Muscle of back (tissue), 11 donors: ENCODE measurements around the gene MUC13. TPM values are rescaled to one million over a fixed set of nuclear protein-coding genes. Genes with fewer than 3 reads are reported as not detected.
A peak's percentile ranks its signal among the peaks of the same experiment; 100 is the strongest.

Experiments used
- DNase-seq, 3 donors: peaks; one replicate each; pipeline versions ENCODE4 v3.0.0 to v3.0.0-alpha.2; 2013
- polyA plus RNA-seq, 10 donors: library from polyadenylated mRNA; unstranded; fragments of 120-200 nt; gene quantifications; one replicate each; pipeline ENCODE4 v1.2.1, GENCODE V29; 2013; ENCODE audit not compliant: insufficient read length in 10 of 10

The MUC13 gene
- polyA plus RNA-seq, 10 donors: 0.04 to 0.52 TPM; not detected in 8

DNA sequence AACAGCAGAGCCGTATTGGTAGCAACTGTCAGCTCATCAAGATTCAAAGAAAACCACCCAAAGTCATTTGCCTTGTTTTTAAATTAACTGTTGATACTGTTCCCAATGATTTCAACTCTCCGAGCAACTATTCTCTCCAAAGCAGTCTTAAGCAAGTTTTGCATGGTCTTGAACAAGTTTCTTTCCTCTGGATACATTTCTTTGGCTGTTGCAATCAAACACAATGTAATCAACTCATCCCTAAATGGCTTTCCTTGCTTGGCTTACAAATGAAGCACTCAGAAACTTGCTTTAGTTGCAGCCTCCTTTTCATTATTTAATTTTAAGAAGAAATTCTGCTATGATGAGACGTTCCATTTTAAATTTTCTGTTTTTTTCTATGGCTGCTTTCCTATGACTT is 15.5 kb upstream of the MUC13 start:
- DNase-seq: no peak

GRCh38 chr3:124942613-124943012 is 8.1 kb upstream of the MUC13 start:
- no peak for DNase-seq

DNA sequence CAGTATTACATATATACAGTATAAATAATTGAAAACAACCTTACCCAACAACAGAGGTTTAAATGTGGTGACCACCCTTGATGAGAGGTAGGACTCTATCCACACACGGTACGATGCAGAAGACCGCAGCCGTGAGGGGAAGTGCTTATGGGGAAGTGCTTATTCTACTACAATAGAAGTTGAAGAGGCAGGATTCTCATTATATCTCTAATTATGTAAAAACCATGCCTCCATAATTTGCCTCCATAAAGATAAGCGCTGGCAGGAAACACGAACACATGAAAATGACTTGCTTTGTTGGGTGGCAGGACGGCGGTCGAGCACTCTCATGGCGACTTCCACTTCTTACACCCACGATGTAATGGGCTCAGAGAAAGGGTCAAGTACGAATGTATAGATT is 7.2 kb upstream of the MUC13 start:
- no peak for DNase-seq

DNA sequence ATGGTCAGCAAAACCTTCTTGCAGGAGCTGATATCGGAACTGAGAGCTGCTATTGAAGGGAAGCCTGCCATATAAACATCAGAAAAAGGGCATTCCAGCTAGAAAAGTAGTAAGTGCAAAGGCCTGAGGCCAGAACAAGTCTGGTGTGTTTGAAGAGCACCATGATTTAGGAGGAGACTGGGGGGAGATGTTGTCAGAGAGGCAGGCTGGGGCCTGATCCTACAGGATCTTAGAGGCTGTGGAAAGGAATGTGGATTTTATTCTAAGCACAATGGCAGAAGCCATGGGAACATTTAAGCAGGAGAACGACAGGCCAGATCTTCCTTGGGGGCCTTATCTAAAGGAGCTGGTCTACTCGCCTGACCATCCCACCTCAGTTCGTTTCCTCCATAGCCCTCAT is 5.1 kb upstream of the MUC13 start:
- DNase-seq: no peak

- DNase-seq: no peak
Measured at GRCh38 chr3:124938896-124939295, 4.3 kb upstream of the MUC13 start.

GRCh38 chr3:124937049-124937448 is 2.5 kb upstream of the MUC13 start:
- no peak for DNase-seq

- no peak for DNase-seq
Measured at GRCh38 chr3:124935794-124936542, 1.4 kb upstream of the MUC13 start.

- DNase-seq: no peak
Measured at GRCh38 chr3:124935264-124935663, 713 bp upstream of the MUC13 start.

GRCh38 chr3:124928333-124929202 is 6.0 kb downstream of the MUC13 start:
- DNase-seq: peak; percentile 54 to 79 (median 70)

DNA sequence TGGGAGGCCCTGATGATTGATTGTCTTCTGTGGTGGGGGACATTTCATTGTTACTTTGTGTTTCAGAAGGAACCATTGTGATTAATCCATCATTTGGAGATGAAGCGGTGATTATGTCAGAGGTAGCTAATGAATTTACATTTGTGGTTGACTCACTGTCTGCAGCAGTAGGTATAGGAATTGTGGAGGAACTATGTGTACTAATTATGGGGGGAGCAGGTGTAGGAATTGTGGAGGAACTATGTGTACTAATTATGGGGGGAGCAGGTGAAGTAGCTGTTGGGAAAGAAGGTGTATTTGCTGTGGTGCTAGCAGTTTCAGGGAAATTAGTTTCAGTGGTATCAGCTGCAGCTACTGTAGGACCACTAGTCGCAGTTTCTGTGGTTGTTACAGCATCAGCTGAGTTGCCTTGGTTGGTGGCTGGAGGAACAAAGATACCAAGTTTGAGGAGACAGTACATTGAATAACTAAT is 6.9 kb downstream of the MUC13 start:
- no peak for DNase-seq

- DNase-seq: no peak
Measured at GRCh38 chr3:124926426-124927101, 8.0 kb downstream of the MUC13 start.

DNA sequence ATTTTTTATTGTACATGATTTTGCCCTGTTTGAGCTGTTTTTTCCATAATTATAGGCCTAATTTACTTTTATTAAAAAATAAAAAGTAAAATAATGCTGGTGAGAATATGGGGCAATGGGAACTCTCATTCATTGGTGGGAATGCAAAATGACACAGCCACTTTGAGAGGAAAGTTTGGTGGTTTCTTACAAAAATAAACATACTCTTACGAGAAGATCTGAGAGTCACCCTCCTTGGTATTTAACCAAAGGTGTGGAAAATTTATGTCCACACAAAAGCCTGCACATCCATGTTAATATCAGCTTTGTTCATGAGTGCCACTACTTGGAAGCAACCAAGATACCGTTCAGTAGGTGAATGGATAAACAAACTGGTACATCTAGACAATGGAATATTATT is 9.8 kb downstream of the MUC13 start:
- no peak for DNase-seq

GRCh38 chr3:124923833-124924232 is 10.7 kb downstream of the MUC13 start:
- DNase-seq: no peak

DNA sequence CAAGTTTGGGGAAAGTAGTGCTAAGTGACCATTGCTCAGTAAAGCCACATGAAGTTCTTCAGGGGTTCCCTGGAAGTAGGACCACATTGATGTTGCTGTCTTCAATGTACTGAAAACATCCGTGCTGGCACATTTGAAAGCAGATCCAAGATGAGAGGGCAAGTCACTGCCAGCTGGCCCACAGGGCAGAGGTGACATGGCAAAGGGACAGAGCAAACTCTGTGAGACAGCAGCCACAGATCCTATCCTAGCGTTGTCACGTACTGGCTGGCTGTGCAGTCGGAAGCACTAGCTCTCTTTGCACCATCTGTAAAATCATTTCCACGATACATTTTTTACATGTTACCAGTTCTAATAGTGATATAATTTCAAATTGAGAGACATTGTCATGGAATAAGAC is 13.8 kb downstream of the MUC13 start:
- DNase-seq: no peak

DNA sequence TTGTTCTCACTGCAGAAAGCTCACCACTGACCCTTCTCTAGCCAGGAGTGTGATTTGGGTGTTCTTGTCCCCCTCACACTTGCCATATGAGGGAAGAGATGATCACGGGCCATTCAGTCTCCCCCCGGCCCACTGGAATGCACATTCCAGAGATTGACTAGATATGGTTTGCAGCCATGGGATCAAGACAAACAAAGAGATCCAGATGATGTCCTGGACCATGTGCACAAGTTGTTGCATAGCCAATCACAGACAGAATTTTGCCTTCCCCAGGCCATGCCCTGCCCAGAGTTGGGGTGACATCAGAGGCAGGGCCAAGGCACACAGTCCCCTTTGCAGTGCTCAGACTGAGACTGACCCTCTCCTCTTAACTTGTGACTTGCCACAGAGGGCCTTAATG is 14.8 kb downstream of the MUC13 start:
- peak in 1 of 3 donors; percentile 10 for DNase-seq

- no peak for DNase-seq
Measured at GRCh38 chr3:124918524-124918923, 16.0 kb downstream of the MUC13 start.

DNA sequence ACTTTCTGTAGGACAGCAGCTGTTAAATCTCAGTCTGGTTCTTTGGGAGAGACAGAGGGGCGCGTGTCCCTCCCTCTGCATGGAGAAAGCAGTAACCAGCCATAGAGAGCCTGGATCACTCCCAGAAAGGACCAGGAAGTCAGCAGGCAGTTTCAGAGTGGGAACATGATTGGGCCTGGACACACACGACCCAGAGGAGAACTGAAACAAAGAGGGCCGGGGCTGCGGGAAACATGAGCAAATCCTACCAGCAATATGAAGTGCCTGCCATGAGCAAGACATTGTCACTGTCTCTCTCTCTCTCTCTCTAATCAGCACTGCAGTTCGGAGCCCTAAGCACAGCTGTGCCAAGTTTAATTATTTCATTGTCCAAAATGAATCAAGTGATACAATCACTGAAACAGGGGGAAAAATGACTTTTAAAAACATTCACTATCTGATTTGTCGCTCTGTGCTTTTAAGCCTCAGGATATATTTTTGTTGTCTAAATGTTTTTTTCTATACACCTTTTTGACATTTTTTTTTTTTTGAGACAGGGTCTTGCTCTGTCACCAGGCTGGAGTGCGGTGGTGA is 17.6 kb downstream of the MUC13 start:
- DNase-seq: peak in 1 of 3 donors; percentile 19

GRCh38 chr3:124915254-124915653 is 19.3 kb downstream of the MUC13 start:
- no peak for DNase-seq

GRCh38 chr3:124907957-124908356 is 26.6 kb downstream of the MUC13 start:
- no peak for DNase-seq

- DNase-seq: no peak
Measured at GRCh38 chr3:124904835-124905492, 29.6 kb downstream of the MUC13 start.
